ENCODE results near the gene ENPP6.

- TF ChIP-seq POLR2A (IDR thresholded peaks at IDR 0.05) (no peak), CTCF (IDR thresholded peaks at IDR 0.05) (no peak), POLR2AphosphoS5 (IDR thresholded peaks at IDR 0.05) (no peak), EP300 (IDR thresholded peaks at IDR 0.05) (no peak)
These were observed 156.1 kb downstream of the ENPP6 start for GRCh38 chr4:184061582-184061981.
